ENCODE results near the gene OR7D4.
"Not testable (repeated sequence)": the region's sequence is repeated elsewhere in the genome, so short reads cannot be mapped to it uniquely, and the experiment has no call there.

The OR7D4 gene

DNA sequence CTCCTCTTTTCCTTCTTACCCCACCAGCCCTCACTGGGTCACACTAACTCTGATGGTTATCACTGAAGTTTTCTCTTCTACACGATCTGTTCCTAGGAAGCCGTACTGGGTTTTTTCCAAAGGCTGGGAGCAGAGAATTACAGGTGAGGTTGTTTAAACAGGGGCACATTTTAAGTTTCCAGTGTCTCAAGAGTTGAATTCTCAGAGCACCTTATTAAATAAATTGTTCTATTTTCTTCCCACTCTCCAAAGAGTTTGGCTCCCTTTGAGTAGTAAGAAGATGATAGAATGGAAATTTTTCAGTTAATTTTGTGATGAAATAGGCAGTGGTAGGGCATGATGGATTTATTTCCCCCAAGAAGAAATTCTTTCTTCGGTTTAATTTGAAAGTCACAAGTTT lies at the start of gene OR7D4:
TSS of gene OR7D4 (minus strand) at position 101 of the 400 bp plus-strand sequence. CDS start 4,752 bp downstream, outside the sequence.
- no peak for DNase-seq

DNA sequence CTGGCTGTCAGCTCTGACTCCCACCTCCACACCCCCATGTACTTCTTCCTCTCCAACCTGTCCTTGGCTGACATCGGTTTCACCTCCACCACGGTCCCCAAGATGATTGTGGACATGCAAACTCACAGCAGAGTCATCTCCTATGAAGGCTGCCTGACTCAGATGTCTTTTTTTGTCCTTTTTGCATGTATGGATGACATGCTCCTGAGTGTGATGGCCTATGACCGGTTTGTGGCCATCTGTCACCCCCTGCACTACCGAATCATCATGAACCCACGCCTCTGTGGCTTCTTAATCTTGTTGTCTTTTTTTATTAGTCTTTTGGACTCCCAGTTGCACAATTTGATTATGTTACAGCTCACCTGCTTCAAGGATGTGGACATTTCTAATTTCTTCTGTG lies 31.8 kb upstream of the OR7D4 start:
- no peak for DNase-seq

DNA sequence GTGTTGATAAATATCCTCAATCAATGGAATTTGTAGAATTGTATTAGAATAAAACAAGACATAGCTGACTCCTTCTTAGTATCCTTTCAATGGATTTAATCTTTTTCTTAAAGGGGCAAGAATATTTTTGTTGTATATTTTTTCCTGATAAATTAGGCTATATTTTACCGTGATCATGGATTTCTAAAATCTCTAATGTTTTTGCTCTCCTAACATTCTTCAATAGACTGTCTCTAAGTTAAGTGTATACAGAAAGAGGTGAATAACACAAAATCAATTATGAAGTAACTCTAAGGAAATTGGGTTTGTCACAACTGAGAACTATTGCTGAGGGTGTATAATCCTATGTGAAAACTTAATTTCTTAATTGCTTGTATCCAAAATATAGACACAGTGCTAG lies 31.2 kb upstream of the OR7D4 start, which contains the start of gene OR7E24:
TSS of gene OR7E24 (plus strand) at position 301 of the 400 bp plus-strand sequence. CDS start 114 bp downstream, outside the sequence.
- DNase-seq = no peak

DNA sequence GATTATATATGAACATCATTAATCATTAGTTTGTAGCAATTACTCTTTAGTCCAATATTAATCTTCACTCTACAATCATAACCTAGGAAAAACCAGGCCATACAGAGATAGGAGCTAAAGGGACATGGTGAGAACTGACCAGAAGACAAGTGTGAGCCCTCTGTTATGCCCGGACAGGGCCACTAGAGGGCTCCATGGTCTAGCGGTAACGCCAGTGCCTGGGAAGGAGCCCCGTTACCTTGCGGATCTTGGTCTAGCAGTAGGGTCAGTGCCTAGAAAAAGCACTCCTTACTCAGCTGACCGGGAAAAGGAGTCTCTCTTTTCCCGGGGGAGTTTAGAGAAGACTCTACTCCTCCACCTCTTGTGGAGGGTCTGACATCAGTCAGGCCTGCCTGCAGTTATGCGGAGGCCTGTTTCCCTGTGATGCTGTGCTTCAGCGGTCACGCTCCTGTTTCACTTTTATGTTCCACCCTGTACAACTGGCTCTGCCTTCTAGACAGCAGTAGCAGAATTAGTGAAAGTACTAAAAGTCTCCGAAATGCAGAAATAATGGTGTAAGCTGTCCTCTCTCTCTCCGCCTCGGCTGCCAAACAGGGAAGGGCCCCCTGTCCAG lies 13.8 kb downstream of the OR7D4 start:
- peak; percentile 31 to 65 for DNase-seq

DNA sequence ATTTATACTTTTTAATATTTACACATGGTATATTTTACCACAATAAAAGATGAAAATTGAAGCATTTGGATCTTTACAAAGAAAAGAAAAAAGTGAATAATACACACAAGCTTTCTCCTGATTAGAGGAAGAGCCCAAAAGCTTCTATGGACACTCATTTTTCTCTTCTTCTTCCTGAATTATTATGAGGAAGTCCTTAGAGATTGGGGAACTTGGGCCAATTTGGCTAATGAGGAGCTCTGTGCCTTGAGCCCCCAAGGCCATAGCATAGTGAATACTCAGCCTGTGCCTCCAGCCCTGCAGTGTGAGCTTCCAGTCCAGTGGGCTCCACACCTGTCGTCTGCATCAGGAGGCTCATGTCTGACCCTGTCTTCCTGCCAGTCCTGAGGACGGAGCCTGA lies 21.3 kb downstream of the OR7D4 start:
- not testable (repeated sequence) for DNase-seq

DNA sequence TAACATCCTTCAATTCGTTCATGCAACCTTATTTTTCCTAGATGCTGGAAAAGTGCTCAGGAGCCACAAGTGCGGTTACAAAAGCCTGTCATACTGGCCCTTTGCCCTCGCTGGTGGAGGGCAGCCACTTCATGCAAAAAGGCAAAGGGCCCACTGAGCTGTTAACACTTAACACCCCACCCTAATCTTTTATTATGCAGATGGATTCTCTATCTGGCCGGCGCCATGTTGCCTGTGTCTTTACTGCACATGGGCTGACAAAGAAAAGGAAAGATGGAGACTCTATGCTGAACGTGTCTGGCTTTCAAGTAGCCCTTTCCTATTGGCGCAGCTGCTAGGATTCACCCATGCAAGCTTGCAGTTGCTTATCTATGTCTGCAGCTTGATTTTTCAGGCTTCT lies 29.9 kb downstream of the OR7D4 start:
- no peak for DNase-seq

DNA sequence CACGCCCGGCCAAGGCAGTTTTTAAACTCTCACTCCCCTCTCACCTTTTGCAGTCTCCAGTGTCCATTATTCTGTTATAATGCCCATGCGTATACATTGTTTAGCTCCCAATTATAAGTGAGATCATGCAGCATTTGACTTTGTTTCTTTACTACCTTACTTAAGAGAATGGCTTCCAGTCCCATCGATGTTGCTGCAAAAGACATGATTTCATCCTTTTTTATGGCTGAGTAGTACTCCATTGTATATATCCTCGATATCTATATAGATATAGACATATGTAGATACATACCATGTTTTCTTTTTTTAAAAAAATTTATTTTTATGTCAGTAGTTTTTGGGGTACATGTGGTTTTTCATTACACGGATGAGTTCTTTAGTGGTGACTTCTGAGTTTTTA lies 32.2 kb downstream of the OR7D4 start:
- DNase-seq = no peak

DNA sequence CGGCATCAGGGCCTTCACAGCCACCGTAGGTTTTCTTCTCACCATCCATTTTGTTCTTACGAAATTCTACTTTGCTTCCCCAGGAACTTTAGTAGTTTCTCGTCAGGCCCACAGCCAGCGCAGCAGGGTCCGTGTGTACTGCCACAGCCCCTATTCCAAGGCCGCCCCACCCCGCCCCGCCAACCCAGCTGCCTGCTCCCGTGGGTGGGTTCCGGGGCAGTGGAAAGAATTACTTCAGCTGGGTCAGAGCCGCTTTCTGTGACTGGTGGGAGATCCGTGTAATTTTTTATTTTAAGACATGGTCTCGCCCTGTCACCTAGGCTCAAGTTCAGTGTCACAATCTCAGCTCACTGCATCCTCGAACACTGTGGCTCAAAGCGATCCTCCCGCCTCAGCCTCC lies 36.4 kb downstream of the OR7D4 start:
- DNase-seq = no peak

DNA sequence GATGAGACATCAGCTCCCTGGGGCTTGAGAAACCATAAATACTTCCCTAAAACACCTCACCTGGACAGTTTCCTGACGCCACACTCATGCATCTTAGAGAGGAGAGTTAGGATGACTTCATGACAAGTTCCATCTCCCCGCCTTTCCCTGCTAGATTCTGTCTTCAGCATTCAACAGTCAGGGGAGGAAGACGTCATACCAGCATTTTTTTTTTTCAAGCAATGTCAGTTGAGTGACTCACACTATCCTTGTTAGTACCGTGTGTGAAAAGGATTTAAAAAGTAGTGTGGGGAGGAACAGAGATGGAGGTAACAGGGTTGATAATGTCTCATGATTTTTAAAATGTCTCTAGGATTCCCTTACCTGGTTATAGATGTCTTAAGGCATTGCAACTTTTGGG lies 40.5 kb downstream of the OR7D4 start, which contains the start of gene OR7D2:
TSS of gene OR7D2 (plus strand) at position 79 of the 400 bp plus-strand sequence. CDS start 6,803 bp downstream, outside the sequence.
- no peak for DNase-seq

DNA sequence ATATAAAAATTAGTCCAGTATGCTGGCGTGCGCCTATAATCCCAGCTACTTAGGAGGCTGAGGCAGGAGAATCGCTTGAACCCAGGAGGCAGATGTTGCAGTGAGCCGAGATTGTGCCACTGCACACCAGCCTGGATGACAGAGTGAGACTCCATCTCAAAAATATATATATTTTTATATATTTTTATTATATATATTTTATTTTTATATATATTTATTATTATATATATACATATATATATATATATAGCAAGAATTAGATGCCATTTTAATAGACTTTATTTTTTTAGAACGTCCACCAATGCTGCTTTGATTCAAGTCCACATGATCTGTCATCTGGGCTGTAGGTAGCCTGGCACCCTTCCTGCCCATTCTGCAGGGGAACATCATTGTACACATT lies 44.1 kb downstream of the OR7D4 start:
- no peak for DNase-seq

DNA sequence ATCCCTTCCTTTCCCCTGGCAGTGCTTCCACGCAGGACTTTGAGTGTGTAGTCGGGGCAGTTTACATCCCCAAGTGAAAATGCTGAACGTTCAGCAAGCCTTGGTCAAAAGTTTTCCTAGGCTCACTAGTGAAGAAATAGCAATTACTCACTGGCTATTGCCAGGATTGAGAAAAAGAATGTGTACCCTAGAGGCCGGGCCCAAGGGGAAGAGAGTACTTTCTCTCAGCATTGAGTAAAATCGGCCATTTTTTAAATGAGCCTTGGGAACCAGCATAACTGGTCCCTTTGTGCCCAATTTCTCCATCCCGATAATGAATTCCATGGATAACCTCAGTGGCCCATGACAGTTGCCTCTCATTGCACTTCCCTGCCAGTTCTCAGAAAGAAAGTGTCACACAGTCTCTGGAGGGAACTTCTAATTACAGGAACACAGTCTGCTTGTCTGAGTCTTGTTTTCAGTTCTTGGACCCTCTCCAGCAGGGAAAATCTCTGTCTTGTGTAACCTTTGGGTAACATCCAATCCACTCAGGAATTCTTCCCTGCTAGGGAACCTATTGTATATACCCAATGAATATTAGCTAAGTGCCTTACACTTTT lies 47.9 kb downstream of the OR7D4 start:
- DNase-seq = no peak

DNA sequence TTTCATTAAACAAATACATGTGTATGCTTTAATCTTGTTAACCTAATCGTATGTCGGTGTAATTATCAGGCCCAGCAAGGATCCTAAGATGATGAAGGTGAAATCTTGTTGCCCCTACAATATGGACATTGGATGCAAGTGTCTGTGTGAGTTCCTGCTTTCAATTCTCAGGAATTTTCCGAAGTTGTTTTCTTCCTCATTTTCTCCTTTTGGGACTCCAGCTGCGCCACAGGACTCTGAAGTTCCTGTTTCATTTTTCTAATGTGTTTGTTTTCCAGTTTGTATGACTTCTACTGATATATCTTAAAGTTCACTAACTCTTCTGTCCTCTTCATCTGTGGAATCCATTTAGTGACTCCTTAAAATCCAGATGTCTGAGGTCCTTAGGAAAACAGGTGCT lies 52.5 kb downstream of the OR7D4 start:
- DNase-seq = no peak

DNA sequence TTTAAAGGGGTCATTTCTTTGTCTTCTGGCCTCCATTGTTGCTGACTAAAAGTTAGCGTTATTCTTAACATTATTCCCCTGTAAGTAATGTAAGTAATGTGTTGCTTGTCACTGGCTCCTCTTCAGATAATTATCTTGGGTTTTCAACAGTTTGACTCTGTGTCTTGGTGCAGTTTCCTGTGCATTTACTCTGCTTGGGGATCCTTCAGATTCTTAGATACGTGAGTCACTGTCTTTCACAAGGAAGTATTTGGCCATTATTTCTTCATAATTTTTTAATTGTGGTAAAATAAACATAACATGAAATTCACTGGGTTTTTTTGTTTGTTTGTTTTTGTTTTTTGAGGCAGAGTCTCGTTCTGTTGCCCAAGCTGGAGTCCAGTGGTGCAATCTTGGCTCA lies 54.1 kb downstream of the OR7D4 start:
- DNase-seq = no peak

DNA sequence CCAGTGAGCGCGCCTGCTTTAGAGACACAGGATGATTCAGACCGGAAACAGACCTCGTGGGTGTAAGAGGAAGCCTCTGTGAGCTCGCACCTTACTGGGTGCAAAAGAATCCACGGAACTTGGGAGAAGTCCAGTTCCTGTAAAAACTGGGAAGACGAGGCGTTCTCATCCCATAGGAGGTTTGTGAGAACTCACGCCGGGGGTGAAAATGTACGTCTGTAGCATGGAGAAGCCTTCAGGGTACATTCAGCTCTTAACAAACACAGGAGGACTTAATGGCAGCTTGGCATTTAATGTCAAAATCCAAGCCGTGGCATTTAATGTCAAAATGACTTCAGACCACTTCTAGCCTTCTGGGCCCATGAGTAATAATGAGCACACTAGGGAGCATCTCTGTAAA lies 58.0 kb downstream of the OR7D4 start:
- no peak for DNase-seq

Measured in NCI-H524 (cell line).